ENCODE measurements around the gene CABLES1. TPM values are rescaled to one million over a fixed set of nuclear protein-coding genes. Genes with fewer than 3 reads are reported as not detected.
"Not testable (repeated sequence)": the region's sequence is repeated elsewhere in the genome, so short reads cannot be mapped to it uniquely, and the experiment has no call there.

Gene CABLES1
- total and polyA plus RNA-seq, 12 donors = 2.1 to 11.9 (median 5.3) TPM

GRCh38 chr18:23092121-23092520 lies 43.2 kb upstream of the CABLES1 start:
- Histone ChIP-seq H3K4me3 (no peak overlapping the region), H3K27me3 (no peaks in the 10 kb centered on the region), H3K27ac (no peak overlapping the region), H3K4me1 (replicated peaks in 1 of 2) (no peaks in the 10 kb centered on the region), H3K9me3 (replicated peaks in 1 of 3) (no peaks in the 10 kb centered on the region), H3K36me3 (replicated peaks in 1 of 2) (no peaks in the 10 kb centered on the region)
- 92 to 96% (median 94%) methylated on average over 8 to 9 of the region's 9 CpGs for WGBS, 4 donors
- TF ChIP-seq POLR2A (IDR thresholded peaks at IDR 0.05) = no peak
- TF ChIP-seq CTCF (IDR thresholded peaks at IDR 0.05) = no peak
- no peak for DNase-seq
- intact Hi-C loops (cut with DNase I) = no loop called here

- H3K27ac ChIP-seq; H3K9me3 ChIP-seq (replicated peaks in 1 of 3); H3K27me3 ChIP-seq; DNase-seq; H3K4me1 ChIP-seq (replicated peaks in 1 of 2); H3K36me3 ChIP-seq (replicated peaks in 1 of 2); intact Hi-C loops (cut with DNase I); H3K4me3 ChIP-seq: not testable (repeated sequence)
- 87 to 90% (median 88%) methylated on average over 10 of the region's 10 CpGs for WGBS, 4 donors
Observed at GRCh38 chr18:23093130-23093529, 42.2 kb upstream of the CABLES1 start.

GRCh38 chr18:23093772-23094171 lies 41.5 kb upstream of the CABLES1 start:
- 93 to 95% (median 93%) methylated on average over 4 to 9 of the region's 9 CpGs for WGBS, 4 donors
- no peak overlapping the region for H3K4me3 ChIP-seq
- TF ChIP-seq CTCF (IDR thresholded peaks at IDR 0.05) = no peak
- no peak for TF ChIP-seq POLR2A (IDR thresholded peaks at IDR 0.05)
- intact Hi-C loops (cut with DNase I) = no loop called here
- no peaks in the 10 kb centered on the region for H3K9me3 ChIP-seq (replicated peaks in 1 of 3)
- H3K27ac ChIP-seq = no peak overlapping the region
- no peaks in the 10 kb centered on the region for H3K4me1 ChIP-seq (replicated peaks in 1 of 2)
- no peaks in the 10 kb centered on the region for H3K36me3 ChIP-seq (replicated peaks in 1 of 2)
- no peak for DNase-seq
- H3K27me3 ChIP-seq = no peaks in the 10 kb centered on the region

- Histone ChIP-seq H3K4me3 (no peak overlapping the region), H3K4me1 (replicated peaks in 1 of 2) (no peaks in the 10 kb centered on the region), H3K9me3 (replicated peaks in 1 of 3) (no peaks in the 10 kb centered on the region), H3K27me3 (no peaks in the 10 kb centered on the region), H3K36me3 (replicated peaks in 1 of 2) (no peaks in the 10 kb centered on the region), H3K27ac (no peak overlapping the region)
- TF ChIP-seq POLR2A (IDR thresholded peaks at IDR 0.05) (no peak), CTCF (IDR thresholded peaks at IDR 0.05) (no peak)
- no peak for DNase-seq
- WGBS, 4 donors = 39 to 47% (median 44%) methylated on average over 18 of the region's 18 CpGs
- intact Hi-C loops (cut with DNase I) = no loop called here
Observed at GRCh38 chr18:23094411-23095190, 40.7 kb upstream of the CABLES1 start.

GRCh38 chr18:23095463-23095862 lies 39.8 kb upstream of the CABLES1 start:
- no peak for DNase-seq
- no peaks in the 10 kb centered on the region for H3K4me1 ChIP-seq (replicated peaks in 1 of 2)
- no peaks in the 10 kb centered on the region for H3K9me3 ChIP-seq (replicated peaks in 1 of 3)
- 86 to 94% (median 87%) methylated on average over 6 of the region's 6 CpGs for WGBS, 4 donors
- H3K4me3 ChIP-seq = no peak overlapping the region
- TF ChIP-seq POLR2A (IDR thresholded peaks at IDR 0.05) (no peak), CTCF (IDR thresholded peaks at IDR 0.05) (no peak)
- no peaks in the 10 kb centered on the region for H3K36me3 ChIP-seq (replicated peaks in 1 of 2)
- H3K27me3 ChIP-seq = no peaks in the 10 kb centered on the region
- intact Hi-C loops (cut with DNase I) = no loop called here
- H3K27ac ChIP-seq = no peak overlapping the region

GRCh38 chr18:23097016-23097415 lies 38.3 kb upstream of the CABLES1 start:
- H3K27me3 ChIP-seq; intact Hi-C loops (cut with DNase I): not testable (repeated sequence)
- 89 to 97% (median 92%) methylated on average over 7 to 8 of the region's 8 CpGs for WGBS, 4 donors

More at GRCh38 chr18:23097016-23097415, 38.3 kb upstream of the CABLES1 start:
- DNase-seq; H3K4me3 ChIP-seq; H3K27ac ChIP-seq; H3K4me1 ChIP-seq (replicated peaks in 1 of 2); H3K36me3 ChIP-seq (replicated peaks in 1 of 2); H3K9me3 ChIP-seq (replicated peaks in 1 of 3): not testable (repeated sequence)

All from adrenal gland (tissue), 12 donors.